T-helper 1 cell (primary cell): ENCODE results near the gene KRTAP3-2.
"Not testable (repeated sequence)": the region's sequence is repeated elsewhere in the genome, so short reads cannot be mapped to it uniquely, and the experiment has no call there.

ENCODE experiments used
- DNase-seq, 5 donors: peaks; one replicate each; pipeline ENCODE4 v3.0.0-alpha.2; 2012 to 2020
- total RNA-seq, 4 donors: gene quantifications; one replicate each; lab custom pipeline; 2026; lab: John Stamatoyannopoulos, UW

KRTAP3-2 gene
- total RNA-seq = 0 reads per million in 4 donors

DNA sequence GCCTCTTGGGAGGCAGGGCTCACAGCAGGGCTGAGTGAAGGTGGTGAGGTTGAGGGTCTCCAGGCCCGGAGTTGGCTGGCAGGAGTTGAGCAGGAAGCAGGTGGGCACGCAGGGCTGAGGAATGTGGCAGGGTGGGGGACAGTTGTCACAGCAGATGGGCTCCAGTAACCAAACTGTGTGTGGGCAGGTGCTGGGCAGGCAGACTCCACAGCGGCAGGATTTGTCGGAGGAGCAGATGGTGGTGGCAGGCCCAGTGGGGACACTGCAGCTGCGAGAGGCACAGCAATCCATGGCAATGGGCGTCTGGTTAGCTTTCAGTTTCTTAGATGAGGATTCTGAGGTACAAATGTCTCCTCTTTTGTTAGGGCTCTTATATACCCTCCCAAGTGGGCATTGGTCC lies at the start of gene KRTAP3-2:
TSS of gene KRTAP3-2 (minus strand) at position 344 of the 400 bp plus-strand sequence. CDS start at position 291, 53 bp downstream.
- DNase-seq = not testable (repeated sequence)

DNA sequence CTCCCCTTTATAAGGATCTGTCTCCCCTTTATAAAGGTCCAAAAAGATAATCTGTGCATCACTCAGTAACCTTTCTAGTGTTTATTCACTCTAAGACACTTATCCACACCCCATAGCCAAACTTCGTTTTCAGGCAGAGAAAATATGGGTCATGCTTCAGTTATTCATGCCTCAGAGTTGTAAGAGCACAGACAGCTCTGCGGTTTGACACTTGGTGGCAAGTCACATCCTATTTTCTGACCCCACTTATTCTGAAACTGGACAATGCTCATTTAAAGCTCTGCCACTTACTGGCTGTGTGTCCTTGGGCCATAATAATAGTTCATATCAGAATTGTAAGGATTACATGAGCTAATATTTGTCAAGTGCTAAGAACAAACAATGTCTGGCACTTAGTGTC lies 49.4 kb upstream of the KRTAP3-2 start:
- no peak for DNase-seq

DNA sequence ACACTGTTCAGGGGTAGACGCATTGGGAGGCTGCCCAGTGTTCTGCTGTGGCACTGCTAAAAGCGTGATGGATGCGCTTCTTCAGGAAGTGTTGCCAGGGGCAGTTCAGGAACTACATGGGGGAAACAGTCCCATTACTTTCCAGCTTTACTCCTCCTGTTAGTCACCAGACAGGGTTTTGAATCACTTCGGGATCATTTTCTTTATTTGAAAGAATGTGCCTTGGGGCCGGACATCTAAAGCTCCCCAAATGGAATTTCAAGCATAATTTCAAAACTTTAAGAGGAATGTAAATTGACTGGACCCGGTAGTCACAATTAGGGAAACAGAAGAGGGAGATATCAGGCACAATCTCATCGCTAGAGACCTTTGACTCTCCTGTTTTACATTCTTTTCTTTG lies 48.7 kb upstream of the KRTAP3-2 start:
- no peak for DNase-seq

DNA sequence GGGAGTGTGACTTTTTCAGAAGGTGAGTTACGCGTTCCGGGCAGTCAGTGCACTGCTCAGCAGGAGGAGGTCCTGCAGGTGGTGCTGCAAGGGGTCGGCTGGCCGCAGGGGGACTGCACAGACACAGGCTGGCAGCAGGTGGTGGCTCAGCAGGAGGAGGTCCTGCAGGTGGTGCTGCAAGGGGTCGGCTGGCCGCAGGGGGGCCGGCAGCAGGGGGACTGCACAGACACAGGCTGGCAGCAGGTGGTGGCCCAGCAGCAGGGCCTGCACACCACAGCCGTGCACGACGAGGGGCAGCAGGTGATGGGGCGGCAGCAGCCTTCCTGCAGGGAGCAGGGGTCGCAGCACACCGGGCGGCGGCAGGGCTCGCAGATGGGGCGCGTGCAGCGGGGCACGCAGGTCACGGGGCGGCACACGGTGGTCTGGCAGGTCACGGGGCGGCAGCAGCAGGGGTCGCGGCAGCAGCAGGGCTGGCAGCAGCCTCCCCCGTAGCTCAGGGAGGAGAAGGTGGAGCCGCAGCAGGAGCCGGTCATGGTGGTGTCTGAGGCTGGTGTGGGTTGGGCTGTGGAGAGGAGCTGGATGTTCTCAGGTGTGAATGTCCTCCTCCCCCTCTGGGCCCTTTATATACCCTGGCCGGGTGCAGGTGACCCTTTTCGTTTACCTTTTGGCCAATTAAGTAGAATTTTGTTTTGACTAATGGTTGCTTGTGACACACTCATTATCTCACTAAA lies 47.2 kb upstream of the KRTAP3-2 start, which contains the start of gene KRTAP2-1:
TSS of gene KRTAP2-1 (minus strand) at position 582 of the 731 bp plus-strand sequence. CDS start at position 533, 49 bp downstream.
- not testable (repeated sequence) for DNase-seq

DNA sequence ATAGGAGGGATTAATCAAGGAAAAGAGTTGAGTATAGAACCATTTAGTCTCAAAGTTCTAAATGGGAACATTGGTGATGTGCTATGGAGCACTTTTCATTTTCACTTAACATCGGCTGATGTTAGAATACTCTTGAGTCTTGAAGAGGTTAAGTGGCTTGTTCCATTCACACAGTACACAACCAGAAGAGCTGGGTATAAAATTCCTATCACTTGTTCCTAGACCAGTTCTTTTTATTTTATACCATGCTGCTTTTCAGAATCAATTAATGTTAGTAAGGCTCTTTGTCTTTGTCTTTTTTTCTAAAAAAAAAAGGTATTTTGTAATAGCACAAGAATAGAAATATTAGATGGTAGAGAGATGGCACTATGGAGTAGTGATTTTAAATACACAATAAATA lies 43.2 kb upstream of the KRTAP3-2 start:
- no peak for DNase-seq

DNA sequence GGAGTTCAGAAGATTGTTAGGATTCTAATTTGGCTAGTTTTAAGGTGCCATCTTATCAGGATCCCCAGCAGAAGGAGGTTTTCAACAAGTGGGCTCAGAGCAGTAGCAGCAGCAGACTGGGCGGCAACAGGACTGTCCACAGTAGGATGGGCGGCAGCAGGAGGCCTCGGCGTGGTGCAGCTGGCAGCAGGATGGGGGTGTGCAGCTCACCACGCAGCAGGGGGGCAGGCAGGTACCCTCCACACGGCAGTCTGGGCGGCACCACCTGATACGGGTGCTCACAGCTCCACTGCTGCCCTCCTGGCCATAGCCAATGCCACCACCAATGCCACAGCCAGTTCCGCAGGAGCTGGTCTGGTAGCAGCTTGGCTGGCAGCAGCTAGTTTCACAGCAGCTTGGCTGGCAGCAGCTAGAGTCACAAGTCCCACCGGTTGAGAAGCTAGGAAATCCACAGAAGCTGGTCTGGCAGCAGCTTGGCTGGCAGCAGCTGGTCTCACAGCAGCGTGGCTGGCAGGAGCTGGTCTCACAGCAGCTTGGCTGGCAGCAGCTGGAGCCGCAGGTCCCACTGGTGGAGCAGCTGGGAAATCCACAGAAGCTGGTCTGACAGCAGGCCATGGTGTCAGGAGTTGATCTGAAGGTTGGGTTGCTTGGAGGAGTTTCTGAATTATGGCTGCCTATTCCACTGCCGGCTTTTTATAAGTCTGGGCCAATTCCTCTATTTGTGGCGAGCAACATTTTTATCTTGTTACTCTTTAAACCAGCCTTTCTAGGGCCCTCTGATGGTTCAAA lies 41.3 kb upstream of the KRTAP3-2 start, which contains the start of gene KRTAP1-1:
TSS of gene KRTAP1-1 (minus strand) at position 668 of the 789 bp plus-strand sequence. CDS start at position 615, 53 bp downstream.
- not testable (repeated sequence) for DNase-seq

DNA sequence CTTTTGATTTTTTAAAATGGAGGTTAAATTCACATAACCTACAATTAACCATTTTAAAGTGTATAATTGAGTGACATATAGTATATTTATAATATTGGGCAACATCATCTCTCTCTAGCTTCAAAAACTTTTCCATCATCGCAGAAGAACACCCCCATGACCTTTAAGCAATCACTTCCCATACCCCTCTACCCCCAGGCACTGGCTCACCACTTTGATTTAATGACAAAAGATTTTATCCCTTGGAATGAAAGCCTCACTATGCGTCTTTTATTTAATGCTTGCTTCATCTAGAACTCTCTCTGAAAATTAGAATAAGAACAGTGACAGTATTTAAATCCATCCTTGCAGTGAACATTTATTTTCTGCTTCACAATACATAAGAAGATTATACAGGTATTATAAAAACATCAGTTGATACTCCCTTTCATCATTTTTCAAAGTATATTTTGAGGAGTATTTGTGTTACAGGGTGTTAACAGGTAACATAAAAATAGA lies 38.2 kb upstream of the KRTAP3-2 start:
- no peak for DNase-seq

DNA sequence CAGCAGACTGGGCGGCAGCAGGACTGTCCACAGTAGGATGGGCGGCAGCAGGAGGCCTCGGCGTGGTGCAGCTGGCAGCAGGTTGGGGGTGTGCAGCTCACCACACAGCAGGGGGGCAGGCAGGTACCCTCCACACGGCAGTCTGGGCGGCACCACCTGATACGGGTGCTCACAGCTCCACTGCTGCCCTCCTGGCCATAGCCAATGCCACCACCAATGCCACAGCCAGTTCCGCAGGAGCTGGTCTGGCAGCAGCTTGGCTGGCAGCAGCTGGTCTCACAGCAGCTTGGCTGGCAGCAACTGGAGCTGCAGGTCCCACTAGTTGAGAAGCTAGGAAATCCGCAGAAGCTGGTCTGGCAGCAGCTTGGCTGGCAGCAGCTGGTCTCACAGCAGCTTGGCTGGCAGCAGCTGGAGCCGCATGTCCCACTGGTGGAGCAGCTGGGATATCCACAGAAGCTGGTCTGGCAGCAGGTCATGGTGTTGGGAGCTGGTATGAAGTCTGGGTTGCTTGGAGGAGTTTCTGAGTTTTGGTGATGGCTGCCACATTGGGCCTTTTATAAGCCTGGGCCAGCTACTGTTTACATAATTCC lies 34.7 kb upstream of the KRTAP3-2 start, which contains the start of gene KRTAP1-3:
TSS of gene KRTAP1-3 (minus strand) at position 529 of the 590 bp plus-strand sequence. CDS start at position 476, 53 bp downstream.
- DNase-seq = not testable (repeated sequence)

DNA sequence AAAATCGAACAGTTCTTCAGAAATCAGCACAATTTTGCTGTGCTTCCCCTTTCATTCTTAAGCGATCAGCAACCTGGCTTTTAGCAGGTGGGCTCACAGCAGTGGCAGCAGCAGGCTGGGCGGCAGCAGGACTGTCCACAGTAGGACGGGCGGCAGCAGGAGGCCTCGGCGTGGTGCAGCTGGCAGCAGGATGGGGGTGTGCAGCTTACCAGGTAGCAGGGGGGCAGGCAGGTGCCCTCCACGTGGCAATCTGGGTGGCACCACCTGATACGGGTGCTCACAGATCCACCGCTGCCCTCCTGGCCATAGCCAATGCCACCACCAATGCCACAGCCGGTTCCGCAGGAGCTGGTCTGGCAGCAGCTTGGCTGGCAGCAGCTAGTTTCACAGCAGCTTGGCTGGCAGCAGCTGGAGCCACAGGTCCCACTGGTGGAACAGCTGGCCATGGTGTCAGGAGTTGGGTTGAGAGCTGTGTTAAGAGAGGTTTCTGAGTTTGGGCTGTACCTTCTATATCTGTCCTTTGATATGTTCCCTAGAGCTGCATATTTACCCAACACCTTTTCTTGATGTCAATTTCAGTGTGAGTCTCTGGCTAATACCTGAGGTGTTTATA lies 30.0 kb upstream of the KRTAP3-2 start, which contains the start of gene KRTAP1-4:
TSS of gene KRTAP1-4 (minus strand) at position 563 of the 613 bp plus-strand sequence. CDS start at position 446, 117 bp downstream.
- DNase-seq = no peak

DNA sequence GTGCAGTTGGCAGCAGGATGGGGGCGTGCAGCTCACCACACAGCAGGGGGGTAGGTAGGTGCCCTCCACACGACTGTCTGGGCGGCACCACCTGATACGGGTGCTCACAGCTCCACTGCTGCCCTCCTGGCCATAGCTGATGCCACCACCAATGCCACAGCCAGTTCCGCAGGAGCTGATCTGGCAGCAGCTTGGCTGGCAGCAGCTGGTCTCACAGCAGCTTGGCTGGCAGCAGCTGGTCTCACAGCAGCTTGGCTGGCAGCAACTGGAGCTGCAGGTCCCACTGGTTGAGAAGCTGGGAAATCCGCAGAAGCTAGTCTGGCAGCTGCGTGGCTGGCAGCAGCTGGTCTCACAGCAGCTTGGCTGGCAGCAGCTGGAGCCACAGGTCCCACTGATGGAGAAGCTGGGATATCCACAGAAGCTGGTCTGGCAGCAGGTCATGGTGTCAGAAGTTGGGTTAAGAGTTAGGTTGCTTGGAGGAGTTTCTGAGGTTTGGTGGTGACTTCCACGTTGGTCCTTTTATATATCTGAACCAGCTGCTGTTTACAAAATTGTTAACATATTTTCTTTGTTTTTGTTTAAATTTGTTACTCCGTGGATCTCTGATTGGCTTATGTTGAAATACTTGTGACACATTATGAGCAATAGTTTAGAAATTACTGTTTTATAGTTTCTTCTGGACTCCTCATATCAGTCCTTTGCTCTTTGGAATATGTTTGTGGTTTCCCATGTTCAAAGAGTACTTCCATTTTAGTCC lies 27.2 kb upstream of the KRTAP3-2 start, which contains the start of gene KRTAP1-5:
TSS of gene KRTAP1-5 (minus strand) at position 494 of the 757 bp plus-strand sequence. CDS start at position 441, 53 bp downstream.
- no peak for DNase-seq

DNA sequence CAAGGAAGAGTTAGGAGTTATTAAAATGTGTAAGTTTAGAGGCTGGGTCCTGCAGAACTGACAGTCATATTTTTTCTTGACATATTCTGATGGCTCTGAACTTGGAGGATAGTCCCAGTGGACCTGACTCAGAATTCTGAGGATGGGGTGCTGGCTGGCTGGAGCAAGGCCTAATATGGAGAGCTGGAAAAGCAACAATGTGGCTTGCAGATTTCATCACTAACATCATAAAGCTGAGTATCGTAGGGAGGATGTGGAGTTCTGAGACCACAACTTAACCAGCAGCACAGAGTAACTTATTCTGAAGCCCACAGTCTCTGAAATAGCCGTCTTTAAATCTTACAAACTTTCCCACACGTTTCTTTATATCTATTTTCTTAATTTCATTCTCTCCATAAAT lies 25.0 kb upstream of the KRTAP3-2 start:
- no peak for DNase-seq

DNA sequence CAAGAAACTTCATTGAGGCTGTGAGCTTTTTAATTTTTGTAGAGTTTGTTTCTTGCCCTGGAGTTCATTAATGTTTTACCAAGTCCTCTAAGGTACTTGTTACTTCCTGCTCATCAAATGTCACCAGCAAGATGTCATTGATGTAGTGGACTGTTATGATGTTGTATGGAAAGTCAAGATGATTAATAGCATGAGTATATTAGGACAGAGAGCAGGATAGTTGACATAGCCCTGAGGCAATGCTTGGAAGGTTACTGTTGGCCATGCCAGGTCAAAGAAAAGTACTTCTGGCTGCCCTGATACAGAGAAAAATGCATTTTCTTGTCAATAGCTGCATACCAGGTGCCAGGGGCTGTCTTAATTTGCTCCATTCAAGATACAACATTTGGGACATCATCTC lies 20.6 kb upstream of the KRTAP3-2 start:
- DNase-seq = no peak

DNA sequence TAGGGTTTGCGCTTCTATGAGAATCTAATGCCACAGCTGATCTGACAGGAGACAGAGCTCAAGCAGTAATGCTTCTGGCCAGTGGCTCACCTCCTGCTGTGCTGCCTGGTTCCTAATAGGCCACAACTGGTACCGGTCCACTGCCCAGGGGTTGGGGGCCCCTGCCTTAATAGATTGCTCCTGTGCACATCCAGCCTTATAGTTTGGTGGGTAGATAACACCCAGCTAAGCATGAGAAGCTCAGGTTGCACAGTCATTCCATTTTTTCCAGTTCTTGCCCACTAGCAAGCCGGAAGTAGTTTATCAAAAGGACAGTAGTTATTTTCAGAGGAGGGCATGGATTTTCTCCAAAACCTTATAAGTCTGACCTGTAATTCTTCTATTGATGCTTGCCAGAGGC lies 19.7 kb upstream of the KRTAP3-2 start:
- DNase-seq = no peak

DNA sequence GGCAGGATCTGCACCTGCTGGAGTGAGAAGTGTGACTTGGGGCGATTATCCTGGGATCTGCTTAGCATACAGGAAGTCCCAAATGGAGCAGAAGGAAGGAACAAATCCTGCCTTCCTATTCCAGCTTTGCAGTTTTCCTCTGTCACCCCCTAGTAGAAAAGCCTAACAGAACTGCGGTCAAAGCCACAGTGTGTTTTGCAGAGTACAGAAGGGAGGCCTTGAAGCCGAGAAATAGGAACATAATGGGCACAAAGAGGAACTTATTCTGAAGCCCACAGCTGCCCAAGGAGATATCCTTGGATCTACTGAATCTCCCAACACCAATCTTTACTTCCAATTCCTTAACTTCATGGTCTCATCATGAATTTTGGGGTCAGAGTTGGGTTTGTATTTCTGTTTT lies 18.8 kb upstream of the KRTAP3-2 start:
- DNase-seq = no peak

DNA sequence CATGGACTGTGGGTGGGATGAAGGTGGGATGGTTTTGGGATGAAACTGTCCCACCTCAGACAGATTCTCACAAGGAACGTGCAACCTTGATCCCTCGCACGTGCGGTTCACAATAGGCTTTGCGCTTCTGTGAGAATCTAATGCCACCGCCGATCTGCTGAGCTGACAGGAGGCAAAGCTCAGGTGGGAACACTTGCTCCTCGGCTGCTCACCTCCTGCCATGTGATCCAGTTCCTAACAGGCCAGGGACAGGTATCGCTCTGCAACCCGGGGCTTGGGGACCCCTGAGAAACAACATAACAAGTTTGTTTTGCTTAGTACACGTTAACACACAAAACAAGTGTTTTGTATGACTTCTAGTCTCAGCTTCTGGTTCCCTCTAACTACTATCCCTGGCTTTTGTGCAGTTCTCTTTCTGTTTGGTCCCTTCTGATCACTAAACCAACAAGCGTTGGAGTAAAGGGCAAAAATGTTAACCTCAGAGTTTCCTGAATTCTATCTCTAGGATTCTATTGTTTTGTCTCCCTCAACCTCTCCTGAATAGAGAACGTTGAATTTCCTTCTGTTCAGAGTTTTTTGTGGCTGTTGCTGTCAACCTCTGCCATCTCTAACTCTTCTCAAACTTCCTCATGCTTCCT lies 17.0 kb upstream of the KRTAP3-2 start:
- DNase-seq = no peak

DNA sequence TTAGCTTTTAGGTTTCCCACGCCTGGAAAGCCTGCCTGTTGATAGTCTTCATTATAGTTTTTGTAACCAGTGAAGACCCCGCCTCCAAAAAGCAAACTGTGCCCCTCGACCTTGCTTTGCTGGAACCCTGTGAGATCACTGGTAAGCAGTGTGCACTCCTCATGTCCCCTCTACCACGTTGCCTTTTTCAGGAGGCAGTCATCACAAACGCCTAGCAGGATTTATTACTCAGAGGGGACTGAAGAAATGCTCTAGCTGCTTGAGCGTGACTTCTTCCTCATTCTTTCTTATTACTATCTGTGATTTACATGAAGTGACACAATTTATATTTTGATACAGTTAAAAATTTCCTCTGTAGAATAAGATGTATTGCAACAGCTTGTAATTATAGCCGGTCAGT lies 15.7 kb upstream of the KRTAP3-2 start:
- DNase-seq = no peak

DNA sequence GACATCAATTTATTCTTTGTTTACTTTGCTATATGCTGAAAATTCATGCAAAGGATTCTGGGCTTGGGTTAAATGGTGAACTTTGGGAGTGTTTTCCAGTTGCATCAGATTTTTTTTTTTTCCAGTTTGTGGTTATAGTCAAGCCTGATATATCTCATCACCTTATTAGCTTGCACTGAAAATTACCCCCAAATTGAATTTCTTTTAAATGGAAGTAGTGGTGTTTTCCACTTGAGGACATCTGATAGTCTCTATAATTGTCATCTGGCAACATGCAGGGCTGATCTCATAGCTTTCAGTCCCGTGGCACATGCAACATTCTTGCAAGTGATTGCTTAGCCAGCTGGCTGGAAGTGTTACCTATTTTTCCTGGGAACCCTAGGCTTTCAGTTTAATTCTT lies 13.9 kb upstream of the KRTAP3-2 start:
- no peak for DNase-seq

DNA sequence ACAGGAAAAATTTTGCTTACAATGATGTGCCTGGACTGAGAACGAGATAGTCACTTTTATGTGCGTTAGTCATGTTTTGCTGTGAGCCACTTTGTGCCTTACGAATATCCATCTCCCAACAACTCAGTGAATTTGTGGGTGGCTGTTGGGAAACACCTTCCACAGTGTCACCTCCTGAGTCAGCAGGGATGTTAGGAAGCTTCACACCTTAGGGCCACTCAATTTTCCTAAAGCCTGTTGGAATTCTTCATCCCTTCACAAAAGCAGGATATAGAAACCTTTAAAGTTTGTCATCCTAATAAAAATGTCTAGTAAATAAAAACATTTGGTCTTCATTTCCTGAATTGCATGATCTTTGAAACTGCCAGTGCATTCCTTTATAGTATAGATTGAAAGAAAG lies 13.5 kb upstream of the KRTAP3-2 start:
- no peak for DNase-seq

DNA sequence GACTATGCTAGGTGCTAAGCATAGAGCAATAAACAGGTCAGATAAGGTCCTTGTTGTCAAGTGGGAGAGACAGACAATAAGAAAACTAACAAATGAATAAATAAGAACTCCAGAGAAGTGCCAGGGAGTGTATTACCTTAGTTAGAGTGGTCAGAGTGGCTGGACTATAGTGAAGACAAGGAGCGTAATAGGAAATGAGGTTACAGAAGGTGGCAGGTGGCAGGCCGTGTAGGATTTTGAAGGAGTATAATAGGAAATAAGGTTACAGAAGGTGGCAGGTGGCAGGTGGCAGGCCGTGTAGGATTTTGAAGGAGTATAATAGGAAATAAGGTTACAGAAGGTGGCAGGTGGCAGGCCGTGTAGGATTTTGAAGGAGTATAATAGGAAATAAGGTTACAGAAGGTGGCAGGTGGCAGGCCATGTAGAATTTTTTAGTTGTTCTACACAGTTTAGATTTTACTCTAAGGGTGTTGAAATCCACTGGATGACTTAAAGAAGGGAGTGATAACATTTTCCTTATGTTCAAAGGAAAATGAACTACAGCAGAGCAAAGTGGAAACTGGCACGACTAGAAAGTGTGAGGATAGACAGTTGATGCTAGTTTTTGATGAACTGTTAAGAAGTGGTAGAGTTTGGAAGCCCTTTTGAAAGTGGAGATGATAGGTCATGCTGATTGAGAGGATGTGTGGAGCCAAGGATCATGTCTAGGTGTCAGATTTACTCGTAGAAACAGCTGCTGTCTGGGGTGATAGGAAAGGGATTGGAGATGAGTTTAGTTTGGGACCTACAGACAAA lies 12.8 kb upstream of the KRTAP3-2 start:
- no peak for DNase-seq

DNA sequence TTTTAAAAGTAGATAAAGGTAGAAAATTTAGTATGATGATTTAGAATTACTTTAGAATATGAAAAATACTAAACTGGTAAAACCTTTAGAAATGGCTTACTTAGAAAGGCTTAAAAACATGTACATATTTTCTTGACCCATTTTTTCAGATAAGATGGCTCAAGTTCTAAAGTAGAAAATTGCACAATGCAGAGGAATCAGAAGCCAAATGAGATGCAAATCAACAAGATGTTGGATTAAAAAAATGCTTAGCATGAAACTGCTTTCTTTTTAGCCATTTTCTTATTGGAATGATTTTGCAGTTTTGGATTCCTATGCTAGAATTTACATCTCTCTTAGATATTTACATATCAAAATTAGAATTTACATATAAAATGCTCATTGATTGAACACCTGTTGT lies 10.7 kb upstream of the KRTAP3-2 start:
- DNase-seq = no peak
